ENCODE results near the gene EIPR1. TPM values are rescaled to one million over a fixed set of nuclear protein-coding genes. Genes with fewer than 3 reads are reported as not detected.

EIPR1 gene
- total RNA-seq, 1 donor from 2014 or later = 27.9 TPM

DNA sequence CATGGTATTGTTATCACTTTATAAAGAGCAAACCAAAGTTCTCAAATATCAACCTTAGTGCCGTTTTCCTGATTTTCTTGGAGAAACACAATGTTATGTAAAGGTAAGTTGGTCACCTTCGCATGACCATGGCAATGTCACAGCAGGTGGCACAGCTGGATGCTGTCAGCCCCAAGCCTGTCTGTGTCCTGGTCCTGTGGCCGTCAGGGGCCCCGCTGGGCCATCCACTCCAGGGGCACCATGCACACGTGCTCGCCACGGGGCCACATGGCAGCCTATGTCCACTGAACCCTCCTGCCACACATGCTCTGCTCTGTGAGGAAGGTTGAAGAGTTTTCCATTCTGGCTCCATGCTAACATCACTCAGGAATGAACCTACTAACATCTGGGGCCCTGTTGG is 85.9 kb downstream of the EIPR1 start:
- TF ChIP-seq, protein P1, sequence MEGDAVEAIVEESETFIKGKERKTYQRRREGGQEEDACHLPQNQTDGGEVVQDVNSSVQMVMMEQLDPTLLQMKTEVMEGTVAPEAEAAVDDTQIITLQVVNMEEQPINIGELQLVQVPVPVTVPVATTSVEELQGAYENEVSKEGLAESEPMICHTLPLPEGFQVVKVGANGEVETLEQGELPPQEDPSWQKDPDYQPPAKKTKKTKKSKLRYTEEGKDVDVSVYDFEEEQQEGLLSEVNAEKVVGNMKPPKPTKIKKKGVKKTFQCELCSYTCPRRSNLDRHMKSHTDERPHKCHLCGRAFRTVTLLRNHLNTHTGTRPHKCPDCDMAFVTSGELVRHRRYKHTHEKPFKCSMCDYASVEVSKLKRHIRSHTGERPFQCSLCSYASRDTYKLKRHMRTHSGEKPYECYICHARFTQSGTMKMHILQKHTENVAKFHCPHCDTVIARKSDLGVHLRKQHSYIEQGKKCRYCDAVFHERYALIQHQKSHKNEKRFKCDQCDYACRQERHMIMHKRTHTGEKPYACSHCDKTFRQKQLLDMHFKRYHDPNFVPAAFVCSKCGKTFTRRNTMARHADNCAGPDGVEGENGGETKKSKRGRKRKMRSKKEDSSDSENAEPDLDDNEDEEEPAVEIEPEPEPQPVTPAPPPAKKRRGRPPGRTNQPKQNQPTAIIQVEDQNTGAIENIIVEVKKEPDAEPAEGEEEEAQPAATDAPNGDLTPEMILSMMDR (IDR thresholded peaks at IDR 0.05; ENCODE audit: unreplicated experiment) = no peak
- Mint-ChIP-seq H3K27ac (no peak overlapping the region), H3K9me3 (no peaks in the 10 kb centered on the region), H3K36me3 (no peaks in the 10 kb centered on the region), H3K4me3 (no peak overlapping the region), H3K4me1 (no peaks in the 10 kb centered on the region), H3K27me3 (ENCODE audit: low read depth) (no peaks in the 10 kb centered on the region)
- no peak for DNase-seq (ENCODE audit: low spot score in 2 of 2, unreplicated experiment in 2 of 2)

DNA sequence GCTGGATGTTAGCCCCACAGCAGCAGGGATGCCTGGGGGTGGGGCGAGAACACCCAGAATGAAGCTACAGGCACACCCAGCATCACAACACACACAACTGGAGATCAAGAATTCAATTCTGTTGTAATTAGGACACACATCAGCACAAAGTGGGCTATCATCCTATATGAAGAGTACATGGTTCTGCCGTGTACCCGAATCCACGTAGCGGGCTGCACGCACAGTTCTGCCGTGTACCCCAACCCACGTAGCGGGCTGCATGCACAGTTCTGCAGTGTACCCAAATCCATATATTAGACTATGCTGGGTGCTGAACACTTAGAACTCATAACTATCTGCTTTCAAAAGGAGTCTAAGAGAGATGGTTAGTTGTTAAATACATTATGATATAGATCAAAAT is 86.5 kb downstream of the EIPR1 start:
- no peaks in the 10 kb centered on the region for H3K27me3 Mint-ChIP-seq (ENCODE audit: low read depth)
- H3K36me3 Mint-ChIP-seq = no peaks in the 10 kb centered on the region
- H3K4me3 Mint-ChIP-seq = no peak overlapping the region
- TF ChIP-seq, protein P1 (IDR thresholded peaks at IDR 0.05; ENCODE audit: unreplicated experiment) = no peak
- no peaks in the 10 kb centered on the region for H3K4me1 Mint-ChIP-seq
- H3K9me3 Mint-ChIP-seq = no peaks in the 10 kb centered on the region
- no peak overlapping the region for H3K27ac Mint-ChIP-seq
- no peak for DNase-seq (ENCODE audit: low spot score in 2 of 2, unreplicated experiment in 2 of 2)

DNA sequence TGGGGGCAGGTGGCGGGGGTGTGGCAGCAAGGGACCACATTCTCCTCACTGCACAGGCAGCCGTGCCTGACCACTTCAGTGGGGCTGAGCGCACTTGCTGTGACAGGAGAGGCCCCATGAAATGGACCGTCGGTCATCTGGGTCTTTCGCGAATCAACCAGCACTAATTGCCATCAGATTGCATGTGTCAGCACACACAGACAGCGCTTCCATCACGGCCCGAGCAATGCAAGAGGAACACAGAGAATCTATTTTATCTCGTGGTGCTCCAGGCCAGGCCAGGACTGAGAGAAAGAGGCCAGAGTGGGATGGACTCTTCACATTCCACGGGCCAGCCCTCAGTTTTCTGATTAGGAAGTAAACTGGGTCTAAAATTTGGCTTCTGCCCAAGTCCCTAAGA is 87.0 kb downstream of the EIPR1 start:
- H3K9me3 Mint-ChIP-seq = no peaks in the 10 kb centered on the region
- H3K36me3 Mint-ChIP-seq = no peaks in the 10 kb centered on the region
- no peak for DNase-seq (ENCODE audit: low spot score in 2 of 2, unreplicated experiment in 2 of 2)
- no peaks in the 10 kb centered on the region for H3K27me3 Mint-ChIP-seq (ENCODE audit: low read depth)
- H3K27ac Mint-ChIP-seq = no peak overlapping the region
- H3K4me1 Mint-ChIP-seq = no peaks in the 10 kb centered on the region
- TF ChIP-seq, protein P1 (IDR thresholded peaks at IDR 0.05; ENCODE audit: unreplicated experiment) = no peak
- H3K4me3 Mint-ChIP-seq = no peak overlapping the region

DNA sequence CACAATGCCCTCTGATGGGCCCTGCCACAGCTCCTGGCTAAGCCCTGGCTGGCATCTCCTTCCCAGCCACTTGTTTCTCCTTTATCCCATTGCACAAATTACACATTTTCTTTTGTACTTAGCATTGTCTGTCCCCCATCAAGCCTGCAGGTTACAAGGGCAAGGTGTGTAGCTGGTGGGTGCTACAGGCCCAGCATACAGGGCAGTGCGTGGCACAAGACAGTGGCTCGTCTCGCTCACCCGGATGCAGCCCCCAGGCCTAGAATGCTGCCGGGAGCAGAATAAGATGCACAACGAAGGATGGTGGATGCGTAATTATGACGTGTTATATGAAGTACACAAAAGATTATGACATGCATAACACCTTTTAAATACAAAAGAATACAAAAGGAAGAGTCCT is 87.6 kb downstream of the EIPR1 start:
- no peaks in the 10 kb centered on the region for H3K36me3 Mint-ChIP-seq
- DNase-seq (ENCODE audit: low spot score in 2 of 2, unreplicated experiment in 2 of 2) = no peak
- H3K9me3 Mint-ChIP-seq = no peaks in the 10 kb centered on the region
- TF ChIP-seq, protein P1 (IDR thresholded peaks at IDR 0.05; ENCODE audit: unreplicated experiment) = no peak
- H3K4me1 Mint-ChIP-seq = no peaks in the 10 kb centered on the region
- no peaks in the 10 kb centered on the region for H3K27me3 Mint-ChIP-seq (ENCODE audit: low read depth)
- no peak overlapping the region for H3K4me3 Mint-ChIP-seq
- no peak overlapping the region for H3K27ac Mint-ChIP-seq

DNA sequence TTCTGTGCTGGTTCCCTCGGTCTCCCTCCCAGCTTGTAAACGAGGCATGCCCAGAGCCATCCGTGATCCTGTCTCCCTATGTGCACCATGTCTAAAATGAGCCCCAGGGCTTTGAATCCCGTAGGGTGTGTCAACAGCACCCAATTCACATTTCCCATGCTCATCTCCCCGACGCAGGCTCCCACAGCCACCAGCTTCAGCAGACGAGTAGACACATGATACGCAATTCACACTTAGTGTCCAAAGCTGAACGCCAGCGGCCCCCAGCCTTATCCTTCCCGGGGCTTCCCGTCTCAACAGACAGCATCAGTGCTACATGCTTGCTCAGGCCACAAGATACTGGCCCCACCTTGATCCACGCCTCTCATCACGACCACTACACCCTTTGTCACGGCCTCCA is 88.1 kb downstream of the EIPR1 start:
- no peaks in the 10 kb centered on the region for H3K9me3 Mint-ChIP-seq
- H3K4me3 Mint-ChIP-seq = no peak overlapping the region
- no peaks in the 10 kb centered on the region for H3K4me1 Mint-ChIP-seq
- H3K36me3 Mint-ChIP-seq = no peaks in the 10 kb centered on the region
- no peaks in the 10 kb centered on the region for H3K27me3 Mint-ChIP-seq (ENCODE audit: low read depth)
- TF ChIP-seq, protein P1 (IDR thresholded peaks at IDR 0.05; ENCODE audit: unreplicated experiment) = no peak
- no peak for DNase-seq (ENCODE audit: low spot score in 2 of 2, unreplicated experiment in 2 of 2)
- H3K27ac Mint-ChIP-seq = no peak overlapping the region

DNA sequence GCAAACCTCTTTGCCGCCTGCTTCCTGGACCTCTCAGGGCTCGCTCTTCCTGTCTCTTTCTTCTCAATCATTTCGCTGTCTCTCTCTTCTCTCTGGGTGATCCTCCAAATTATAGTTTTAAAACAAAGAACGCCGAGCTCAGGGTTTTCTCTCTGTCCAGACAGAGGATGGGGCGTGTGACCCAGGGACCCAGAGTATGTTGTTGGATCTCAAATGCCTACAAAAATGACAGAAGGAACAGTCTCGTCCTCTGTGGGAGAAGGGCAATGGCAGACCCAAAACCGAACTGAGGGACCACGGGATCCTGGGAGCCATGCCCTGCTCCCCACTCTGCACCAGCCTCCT is 88.5 kb downstream of the EIPR1 start:
- H3K4me3 Mint-ChIP-seq = no peak overlapping the region
- TF ChIP-seq, protein P1 (IDR thresholded peaks at IDR 0.05; ENCODE audit: unreplicated experiment) = no peak
- no peaks in the 10 kb centered on the region for H3K27me3 Mint-ChIP-seq (ENCODE audit: low read depth)
- DNase-seq (ENCODE audit: low spot score in 2 of 2, unreplicated experiment in 2 of 2) = no peak
- no peaks in the 10 kb centered on the region for H3K9me3 Mint-ChIP-seq
- no peak overlapping the region for H3K27ac Mint-ChIP-seq
- H3K36me3 Mint-ChIP-seq = no peaks in the 10 kb centered on the region
- no peaks in the 10 kb centered on the region for H3K4me1 Mint-ChIP-seq

Measured in mesothelial cell of epicardium (in vitro differentiated cells).